ENCODE results near the gene CFI.
A peak's percentile ranks its signal among the peaks of the same experiment; 100 is the strongest.

CFI gene

GRCh38 chr4:109730619-109731545 lies 70.9 kb downstream of the CFI start:
- no peak for DNase-seq

GRCh38 chr4:109729718-109730618 lies 71.8 kb downstream of the CFI start, which contains the start of gene PLA2G12A:
PLA2G12A (minus strand) TSS chr4:109730070; CDS start chr4:109729809, 261 bp downstream.
- DNase-seq = peak; percentile 61

GRCh38 chr4:109729117-109729717 lies 72.6 kb downstream of the CFI start:
- no peak for DNase-seq

DNA sequence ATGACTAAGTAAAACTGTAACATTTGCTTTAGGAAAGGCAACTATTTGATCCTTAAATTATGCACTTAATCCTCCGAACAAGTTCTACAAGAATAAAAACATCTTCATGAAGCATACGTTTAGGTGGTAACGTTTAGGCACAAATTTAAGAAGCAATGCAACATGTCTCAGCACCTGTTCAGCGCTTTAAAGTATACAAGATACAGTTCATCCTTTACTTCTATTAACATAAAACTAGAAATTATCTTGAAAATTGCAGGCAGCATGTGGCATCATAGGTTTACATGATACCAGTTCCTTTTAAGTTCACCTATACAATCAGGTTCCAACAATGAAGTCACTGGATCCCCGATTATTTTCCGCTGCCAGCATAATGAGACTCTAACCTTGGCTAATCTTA lies 73.4 kb downstream of the CFI start:
- no peak for DNase-seq

- no peak for DNase-seq
Measured at GRCh38 chr4:109723110-109723509, 78.7 kb downstream of the CFI start.

GRCh38 chr4:109722357-109722756 lies 79.4 kb downstream of the CFI start:
- no peak for DNase-seq

DNA sequence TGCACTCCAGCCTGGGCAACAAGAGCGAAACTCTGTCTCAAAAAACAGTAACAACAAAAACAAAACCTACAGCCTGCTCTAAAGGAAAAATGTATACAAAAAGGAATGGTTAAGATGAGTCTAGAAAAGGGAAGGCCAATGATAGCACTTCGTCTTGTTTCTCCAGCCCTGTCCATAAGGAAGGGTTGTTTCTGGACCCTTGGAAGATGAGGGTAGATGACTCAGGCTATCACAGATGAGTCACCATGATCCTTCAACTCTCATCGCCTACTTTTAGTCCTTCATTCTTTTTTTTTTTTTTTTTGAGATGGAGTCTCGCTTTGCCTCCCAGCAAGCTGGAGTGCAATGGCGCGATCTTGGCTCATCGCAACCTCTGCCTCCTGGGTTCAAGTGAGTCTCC lies 80.8 kb downstream of the CFI start:
- DNase-seq = peak; percentile 54

DNA sequence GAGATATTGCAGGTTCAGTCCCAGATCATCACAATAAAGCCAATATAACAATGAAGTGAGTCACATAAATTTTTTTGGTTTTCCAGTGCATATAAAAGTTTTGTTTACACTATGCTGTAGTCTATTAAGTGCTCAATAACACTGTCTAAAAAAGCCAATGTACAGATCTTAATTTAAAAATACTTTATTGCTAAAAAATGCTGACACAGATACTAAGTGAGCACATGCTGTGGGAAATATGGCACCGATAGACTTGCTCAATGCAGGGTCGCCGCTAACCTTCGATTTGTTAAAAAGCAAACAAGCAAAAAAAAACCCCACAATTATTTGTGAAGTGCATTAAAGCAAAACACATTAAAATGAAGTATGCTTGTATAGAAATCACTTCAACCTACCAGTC lies 82.2 kb downstream of the CFI start:
- DNase-seq = no peak

- no peak for DNase-seq
Measured at GRCh38 chr4:109718759-109719158, 83.0 kb downstream of the CFI start.

- DNase-seq = no peak
Measured at GRCh38 chr4:109713500-109713899, 88.3 kb downstream of the CFI start.

GRCh38 chr4:109708990-109709389 lies 92.8 kb downstream of the CFI start:
- no peak for DNase-seq

GRCh38 chr4:109708435-109708834 lies 93.4 kb downstream of the CFI start:
- DNase-seq = no peak

DNA sequence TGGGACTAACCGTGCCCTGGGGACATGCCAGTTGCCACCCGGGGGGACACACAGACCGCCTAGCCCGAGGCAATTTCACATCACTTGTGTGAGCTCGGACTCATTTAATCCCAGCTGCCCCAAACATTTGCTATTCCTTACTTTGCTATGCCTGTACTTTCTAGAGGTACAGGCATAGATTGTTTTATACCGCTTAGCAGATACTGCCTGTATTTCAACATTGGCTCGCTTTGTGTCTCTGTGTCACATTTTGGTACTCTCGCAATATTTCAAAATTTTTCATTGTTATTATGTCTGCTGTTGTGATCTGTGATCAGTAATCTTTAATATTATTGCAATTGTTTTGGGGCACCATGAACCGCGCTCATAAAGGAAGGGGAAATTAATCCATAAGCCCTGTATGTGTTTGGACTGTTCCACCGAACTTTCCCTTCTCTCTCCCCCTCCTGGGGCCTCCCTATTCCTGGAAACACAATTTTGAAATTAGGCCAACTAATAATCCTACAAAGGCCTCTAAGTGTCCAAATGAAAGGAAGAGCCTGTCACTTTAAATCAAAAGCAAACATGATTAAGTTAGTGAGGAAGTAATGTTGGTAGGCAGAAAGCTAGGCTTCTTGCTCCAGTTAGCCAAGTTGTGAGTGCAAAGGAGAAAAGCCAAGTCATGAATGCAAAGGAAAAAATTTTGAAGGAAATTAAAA lies 98.0 kb downstream of the CFI start:
- peak; percentile 2 for DNase-seq

DNA sequence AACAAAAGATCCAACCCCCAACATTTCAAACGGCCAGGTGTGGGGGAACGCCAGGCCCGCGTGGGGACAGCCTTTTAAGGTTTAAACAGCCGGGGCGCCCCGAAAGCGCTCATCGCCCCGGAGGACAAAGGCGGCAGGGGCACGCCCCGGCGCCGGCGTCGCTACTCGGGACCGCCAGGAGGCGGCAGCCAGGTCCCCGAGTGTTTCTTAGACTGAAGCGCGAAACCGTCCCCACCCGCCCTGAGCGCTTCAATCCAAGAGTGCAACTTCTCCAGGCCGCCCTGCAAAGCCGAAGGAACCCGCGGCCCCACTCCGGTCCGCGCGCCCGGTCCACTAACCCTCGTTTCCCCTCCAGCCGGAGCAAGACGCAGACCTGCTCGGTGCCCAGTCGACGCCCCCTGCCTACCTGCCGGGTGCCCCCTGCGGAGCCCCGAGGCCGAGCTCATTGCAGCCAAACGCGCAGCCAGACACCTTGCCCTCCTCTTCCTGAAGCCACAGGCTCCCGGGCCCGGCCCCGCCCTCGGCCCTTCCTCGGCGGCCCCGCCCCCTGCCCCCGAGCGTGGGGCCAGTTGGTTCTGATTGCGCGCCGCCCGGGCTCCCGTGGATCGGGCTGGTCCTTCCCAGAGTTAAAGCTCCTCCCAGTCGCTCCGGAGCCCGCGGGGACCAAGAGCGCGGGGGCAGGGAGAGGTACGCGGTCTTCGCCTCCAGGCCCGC lies 98.7 kb downstream of the CFI start, which contains the start of gene CASP6:
TSS of gene CASP6 (minus strand) at position 496 of the 714 bp plus-strand sequence. CDS start at position 446, 50 bp downstream.
- DNase-seq = peak; percentile 73

GRCh38 chr4:109701566-109702410 lies 100.0 kb downstream of the CFI start:
- no peak for DNase-seq

- no peak for DNase-seq
Measured at GRCh38 chr4:109699553-109700225, 102.1 kb downstream of the CFI start.

- DNase-seq = no peak
Measured at GRCh38 chr4:109698656-109699055, 103.1 kb downstream of the CFI start.

- DNase-seq = no peak
Measured at GRCh38 chr4:109691411-109691920, 110.3 kb downstream of the CFI start.

All from fibroblast of skin of back (primary cell).